OCI-LY1 (cell line): ENCODE measurements around the gene SLC25A13.

Source experiments
- H2AFZ ChIP-seq: fragments of 200-600 bp; sonication (generic), shearing (Covaris generic); 2 replicates; pipeline ENCODE4 v1.6.0; 2014; ENCODE audit warnings: antibody characterized with exemption, mild to moderate bottlenecking, low read length
- H3F3A ChIP-seq: fragments of 200-600 bp; sonication (generic), shearing (Covaris generic); 2 replicates; pipeline ENCODE4 v1.6.0; 2014; ENCODE audit warnings: mild to moderate bottlenecking, antibody characterized with exemption, low read length, moderate library complexity; ENCODE audit not compliant: insufficient read depth
- H3K27ac ChIP-seq: fragments of 200-600 bp; sonication (generic); 2 replicates; pipeline ENCODE4 v1.5.1; 2014; ENCODE audit warnings: low read length, mixed run types, mild to moderate bottlenecking, low read depth; ENCODE audit not compliant: poor library complexity, severe bottlenecking
- H3K27me3 ChIP-seq: fragments of 200-600 bp; sonication (generic); 2 replicates; pipeline ENCODE4 v1.6.0; 2014; ENCODE audit warnings: antibody characterized with exemption, mild to moderate bottlenecking, low read length, moderate library complexity; ENCODE audit not compliant: insufficient read depth
- H3K36me3 ChIP-seq: fragments of 200-600 bp; sonication (generic); 2 replicates; pipeline ENCODE4 v1.6.1; 2014; ENCODE audit warnings: mild to moderate bottlenecking, antibody characterized with exemption, low read length, moderate library complexity, mixed read lengths; ENCODE audit not compliant: insufficient read depth
- H3K4me1 ChIP-seq: fragments of 200-600 bp; sonication (generic); 2 replicates; pipeline ENCODE4 v1.5.1; 2014; ENCODE audit warnings: mild to moderate bottlenecking, low read length, moderate library complexity; ENCODE audit not compliant: insufficient read depth, severe bottlenecking
- H3K4me2 ChIP-seq: fragments of 200-600 bp; sonication (generic), shearing (Covaris generic); 2 replicates; pipeline ENCODE4 v1.6.1; 2014; ENCODE audit warnings: low read length
- H3K4me3 ChIP-seq: fragments of 200-600 bp; sonication (generic); 2 replicates; pipeline ENCODE4 v1.5.1; 2014; ENCODE audit warnings: low read length, low read depth, mild to moderate bottlenecking, mixed read lengths; ENCODE audit not compliant: poor library complexity, severe bottlenecking
- H3K79me2 ChIP-seq: fragments of 200-600 bp; shearing (Covaris generic); 2 replicates; pipeline ENCODE4 v1.6.1; 2016; ENCODE audit warnings: mixed run types, low read length, mixed read lengths; ENCODE audit not compliant: insufficient read depth
- H3K9ac ChIP-seq: fragments of 200-600 bp; sonication (generic), shearing (Covaris generic); 2 replicates; pipeline ENCODE4 v1.6.1; 2014; ENCODE audit warnings: mild to moderate bottlenecking, low read length, mixed read lengths
- H3K9me2 ChIP-seq: fragments of 200-600 bp; sonication (generic), shearing (Covaris generic); 2 replicates; pipeline ENCODE4 v1.6.1; 2014; ENCODE audit warnings: low read depth, mild to moderate bottlenecking, low read length, mixed read lengths
- H3K9me3 ChIP-seq: fragments of 200-600 bp; shearing (Covaris generic); 2 replicates; pipeline ENCODE4 v1.6.1; 2014; ENCODE audit warnings: low read length, mixed read lengths
- H4K20me1 ChIP-seq: fragments of 200-600 bp; sonication (generic), shearing (Covaris generic); 2 replicates; pipeline ENCODE4 v1.6.0; 2016; ENCODE audit warnings: mild to moderate bottlenecking, low read length; ENCODE audit not compliant: insufficient read depth
- EZH2 ChIP-seq: fragments of 200-600 bp; sonication (generic), shearing (Covaris generic); IDR thresholded peaks from 2 replicates; pipeline ENCODE4 v1.8.0; 2017; ENCODE audit warnings: borderline replicate concordance, mixed run types, mild to moderate bottlenecking, antibody characterized with exemption, low read length, moderate library complexity, mixed read lengths
- TF ChIP-seq, protein P1 (sequence below): fragments of 200-600 bp; sonication (generic), shearing (Covaris generic); IDR thresholded peaks from 2 replicates; pipeline ENCODE4 v1.5.1; 2017; ENCODE audit warnings: mild to moderate bottlenecking, antibody characterized with exemption, low read length, moderate library complexity, mixed read lengths

Gene SLC25A13

GRCh38 chr7:96224685-96225084 is 97.2 kb downstream of the SLC25A13 start:
- Histone ChIP-seq H3K79me2 (no peaks in the 10 kb centered on the region), H2AFZ (no peak overlapping the region), H3K36me3 (peaks cover 8% of the 10 kb centered on the region; the same call in 1 of the 2 replicates), H3K27ac (no peak overlapping the region), H3K9me3 (no peaks in the 10 kb centered on the region), H3K4me3 (no peak overlapping the region), H3K27me3 (no peaks in the 10 kb centered on the region), H3K4me1 (no peaks in the 10 kb centered on the region), H4K20me1 (no peaks in the 10 kb centered on the region), H3K4me2 (no peak overlapping the region), H3K9me2 (no peaks in the 10 kb centered on the region), H3F3A (no peaks in the 10 kb centered on the region), H3K9ac (no peak overlapping the region)
- TF ChIP-seq, protein P1, sequence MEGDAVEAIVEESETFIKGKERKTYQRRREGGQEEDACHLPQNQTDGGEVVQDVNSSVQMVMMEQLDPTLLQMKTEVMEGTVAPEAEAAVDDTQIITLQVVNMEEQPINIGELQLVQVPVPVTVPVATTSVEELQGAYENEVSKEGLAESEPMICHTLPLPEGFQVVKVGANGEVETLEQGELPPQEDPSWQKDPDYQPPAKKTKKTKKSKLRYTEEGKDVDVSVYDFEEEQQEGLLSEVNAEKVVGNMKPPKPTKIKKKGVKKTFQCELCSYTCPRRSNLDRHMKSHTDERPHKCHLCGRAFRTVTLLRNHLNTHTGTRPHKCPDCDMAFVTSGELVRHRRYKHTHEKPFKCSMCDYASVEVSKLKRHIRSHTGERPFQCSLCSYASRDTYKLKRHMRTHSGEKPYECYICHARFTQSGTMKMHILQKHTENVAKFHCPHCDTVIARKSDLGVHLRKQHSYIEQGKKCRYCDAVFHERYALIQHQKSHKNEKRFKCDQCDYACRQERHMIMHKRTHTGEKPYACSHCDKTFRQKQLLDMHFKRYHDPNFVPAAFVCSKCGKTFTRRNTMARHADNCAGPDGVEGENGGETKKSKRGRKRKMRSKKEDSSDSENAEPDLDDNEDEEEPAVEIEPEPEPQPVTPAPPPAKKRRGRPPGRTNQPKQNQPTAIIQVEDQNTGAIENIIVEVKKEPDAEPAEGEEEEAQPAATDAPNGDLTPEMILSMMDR, result peak; percentile 51
- no peak for TF ChIP-seq EZH2

DNA sequence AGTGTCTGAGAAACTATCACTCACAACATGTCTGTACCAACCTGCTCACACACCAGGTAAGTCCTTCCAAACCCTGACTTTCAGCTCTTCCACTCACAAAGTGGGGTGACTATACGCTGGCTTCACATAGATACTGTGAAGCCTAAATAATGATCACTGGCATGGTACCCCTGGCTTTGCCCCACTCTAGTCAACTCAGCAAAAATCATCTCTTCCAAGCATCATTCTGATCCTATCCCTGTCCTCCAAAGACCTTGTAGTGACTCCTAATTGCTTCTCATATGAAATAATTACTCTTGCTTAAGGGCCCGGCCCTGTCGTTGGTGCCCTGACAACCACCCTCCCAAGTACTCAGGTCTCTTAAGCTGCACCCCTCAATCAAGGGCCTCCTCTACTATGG is 97.8 kb downstream of the SLC25A13 start:
- Histone ChIP-seq H3K9ac (no peak overlapping the region), H3K36me3 (peaks cover 1% of the 10 kb centered on the region; the same call in 1 of the 2 replicates), H3K27me3 (no peaks in the 10 kb centered on the region), H3K4me2 (no peak overlapping the region), H2AFZ (no peak overlapping the region), H4K20me1 (no peaks in the 10 kb centered on the region), H3F3A (no peaks in the 10 kb centered on the region), H3K79me2 (no peaks in the 10 kb centered on the region), H3K9me2 (no peaks in the 10 kb centered on the region), H3K4me3 (no peak overlapping the region), H3K9me3 (no peaks in the 10 kb centered on the region), H3K27ac (no peak overlapping the region), H3K4me1 (no peaks in the 10 kb centered on the region)
- TF ChIP-seq EZH2, result no peak
- TF ChIP-seq, protein P1, result no peak

DNA sequence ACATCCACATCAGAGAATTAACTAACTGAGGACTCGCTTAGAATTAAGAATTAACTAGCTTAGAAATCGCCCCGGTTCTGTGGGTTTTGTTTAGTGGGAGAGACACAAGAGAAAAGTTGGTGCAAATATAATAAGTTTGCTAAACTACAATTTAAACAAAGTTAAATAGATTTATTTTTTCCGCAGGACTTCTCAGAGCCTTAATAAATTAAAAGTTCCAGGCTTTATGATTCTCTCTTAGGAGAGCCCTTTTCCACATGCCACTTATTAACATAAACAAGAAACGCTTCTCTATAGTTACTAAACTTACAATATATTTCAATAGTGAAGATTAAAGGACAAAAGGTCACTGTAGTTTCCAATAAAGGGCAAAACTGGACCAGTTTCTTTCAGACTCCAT is 100.0 kb downstream of the SLC25A13 start:
- Histone ChIP-seq H3K9me3 (no peaks in the 10 kb centered on the region), H3F3A (no peaks in the 10 kb centered on the region), H3K9ac (no peak overlapping the region), H3K36me3 (no peaks in the 10 kb centered on the region), H3K9me2 (no peaks in the 10 kb centered on the region), H3K27ac (no peak overlapping the region), H3K79me2 (no peaks in the 10 kb centered on the region), H3K4me1 (no peaks in the 10 kb centered on the region), H3K27me3 (no peaks in the 10 kb centered on the region), H2AFZ (no peak overlapping the region), H4K20me1 (no peaks in the 10 kb centered on the region), H3K4me2 (no peak overlapping the region), H3K4me3 (no peak overlapping the region)
- TF ChIP-seq EZH2, result no peak
- TF ChIP-seq, protein P1, result no peak
